ENCODE results near the gene RSL24D1. TPM values are rescaled to one million over a fixed set of nuclear protein-coding genes. Genes with fewer than 3 reads are reported as not detected.
A peak's percentile ranks its signal among the peaks of the same experiment; 100 is the strongest.
"Not testable (repeated sequence)": the region's sequence is repeated elsewhere in the genome, so short reads cannot be mapped to it uniquely, and the experiment has no call there.

Gene RSL24D1
- total RNA-seq, 1 experiment from 2014 or later: 256 TPM

GRCh38 chr15:55220606-55221005, 23.9 kb upstream of the RSL24D1 start:
- DNase-seq (ENCODE audit: extremely low read depth, low read depth): no peak

GRCh38 chr15:55218056-55218455, 21.3 kb upstream of the RSL24D1 start:
- no peak for DNase-seq (ENCODE audit: extremely low read depth, low read depth)

GRCh38 chr15:55204464-55204863, 7.7 kb upstream of the RSL24D1 start:
- no peak for DNase-seq (ENCODE audit: extremely low read depth, low read depth)

- DNase-seq (ENCODE audit: extremely low read depth, low read depth): no peak
Observed at GRCh38 chr15:55202206-55202605, 5.5 kb upstream of the RSL24D1 start.

- no peak for DNase-seq (ENCODE audit: extremely low read depth, low read depth)
Observed at GRCh38 chr15:55198706-55199105, 2.0 kb upstream of the RSL24D1 start.

GRCh38 chr15:55197719-55198118, 978 bp upstream of the RSL24D1 start:
- no peak for DNase-seq (ENCODE audit: extremely low read depth, low read depth)

- no peak for DNase-seq (ENCODE audit: extremely low read depth, low read depth)
Observed at GRCh38 chr15:55197362-55197705, 593 bp upstream of the RSL24D1 start.

- no peak for DNase-seq (ENCODE audit: extremely low read depth, low read depth)
Observed at GRCh38 chr15:55195996-55196395, 745 bp downstream of the RSL24D1 start.

- no peak for DNase-seq (ENCODE audit: extremely low read depth, low read depth)
Observed at GRCh38 chr15:55194256-55194655, 2.5 kb downstream of the RSL24D1 start.

- no peak for DNase-seq (ENCODE audit: extremely low read depth, low read depth)
Observed at GRCh38 chr15:55186331-55186730, 10.4 kb downstream of the RSL24D1 start.

- DNase-seq (ENCODE audit: extremely low read depth, low read depth): no peak
Observed at GRCh38 chr15:55183679-55184078, 13.1 kb downstream of the RSL24D1 start.

- no peak for DNase-seq (ENCODE audit: extremely low read depth, low read depth)
Observed at GRCh38 chr15:55179141-55179540, 17.6 kb downstream of the RSL24D1 start.

GRCh38 chr15:55170361-55170760, 26.4 kb downstream of the RSL24D1 start:
- DNase-seq (ENCODE audit: extremely low read depth, low read depth): no peak

- DNase-seq (ENCODE audit: extremely low read depth, low read depth): peak; percentile 65
Observed at GRCh38 chr15:55168350-55168974, 28.3 kb downstream of the RSL24D1 start.

- no peak for DNase-seq (ENCODE audit: extremely low read depth, low read depth)
Observed at GRCh38 chr15:55164284-55164683, 32.5 kb downstream of the RSL24D1 start.

- no peak for DNase-seq (ENCODE audit: extremely low read depth, low read depth)
Observed at GRCh38 chr15:55151631-55152030, 45.1 kb downstream of the RSL24D1 start.

- DNase-seq (ENCODE audit: extremely low read depth, low read depth): not testable (repeated sequence)
Observed at GRCh38 chr15:55143132-55143531, 53.6 kb downstream of the RSL24D1 start.

GRCh38 chr15:55133972-55134371, 62.8 kb downstream of the RSL24D1 start:
- DNase-seq (ENCODE audit: extremely low read depth, low read depth): no peak

- no peak for DNase-seq (ENCODE audit: extremely low read depth, low read depth)
Observed at GRCh38 chr15:55132672-55133071, 64.1 kb downstream of the RSL24D1 start.
